Choroid plexus epithelial cell (primary cell): ENCODE measurements around the gene TRIOBP.
"Not testable (repeated sequence)": the region's sequence is repeated elsewhere in the genome, so short reads cannot be mapped to it uniquely, and the experiment has no call there.

Source experiments
- DNase-seq: peaks from one replicate; pipeline ENCODE4 v3.0.0-alpha.2; 2010; ENCODE audit warnings: low read depth
- H3K4me3 ChIP-seq: 2 replicates; pipeline ENCODE4 v1.5.1; 2011; ENCODE audit warnings: low read depth, mild to moderate bottlenecking, control low read depth, low read length, moderate library complexity
- TF ChIP-seq, protein P1 (sequence below): conservative IDR thresholded peaks from 2 replicates; pipeline ENCODE4 v1.5.1; 2011; ENCODE audit warnings: low read depth, mild to moderate bottlenecking, control low read depth, inconsistent platforms, low read length, moderate library complexity

TRIOBP gene

GRCh38 chr22:37710675-37711074 lies 13.8 kb downstream of the TRIOBP start:
- TF ChIP-seq, protein P1, sequence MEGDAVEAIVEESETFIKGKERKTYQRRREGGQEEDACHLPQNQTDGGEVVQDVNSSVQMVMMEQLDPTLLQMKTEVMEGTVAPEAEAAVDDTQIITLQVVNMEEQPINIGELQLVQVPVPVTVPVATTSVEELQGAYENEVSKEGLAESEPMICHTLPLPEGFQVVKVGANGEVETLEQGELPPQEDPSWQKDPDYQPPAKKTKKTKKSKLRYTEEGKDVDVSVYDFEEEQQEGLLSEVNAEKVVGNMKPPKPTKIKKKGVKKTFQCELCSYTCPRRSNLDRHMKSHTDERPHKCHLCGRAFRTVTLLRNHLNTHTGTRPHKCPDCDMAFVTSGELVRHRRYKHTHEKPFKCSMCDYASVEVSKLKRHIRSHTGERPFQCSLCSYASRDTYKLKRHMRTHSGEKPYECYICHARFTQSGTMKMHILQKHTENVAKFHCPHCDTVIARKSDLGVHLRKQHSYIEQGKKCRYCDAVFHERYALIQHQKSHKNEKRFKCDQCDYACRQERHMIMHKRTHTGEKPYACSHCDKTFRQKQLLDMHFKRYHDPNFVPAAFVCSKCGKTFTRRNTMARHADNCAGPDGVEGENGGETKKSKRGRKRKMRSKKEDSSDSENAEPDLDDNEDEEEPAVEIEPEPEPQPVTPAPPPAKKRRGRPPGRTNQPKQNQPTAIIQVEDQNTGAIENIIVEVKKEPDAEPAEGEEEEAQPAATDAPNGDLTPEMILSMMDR: no peak
- no peak overlapping the region for H3K4me3 ChIP-seq

DNA sequence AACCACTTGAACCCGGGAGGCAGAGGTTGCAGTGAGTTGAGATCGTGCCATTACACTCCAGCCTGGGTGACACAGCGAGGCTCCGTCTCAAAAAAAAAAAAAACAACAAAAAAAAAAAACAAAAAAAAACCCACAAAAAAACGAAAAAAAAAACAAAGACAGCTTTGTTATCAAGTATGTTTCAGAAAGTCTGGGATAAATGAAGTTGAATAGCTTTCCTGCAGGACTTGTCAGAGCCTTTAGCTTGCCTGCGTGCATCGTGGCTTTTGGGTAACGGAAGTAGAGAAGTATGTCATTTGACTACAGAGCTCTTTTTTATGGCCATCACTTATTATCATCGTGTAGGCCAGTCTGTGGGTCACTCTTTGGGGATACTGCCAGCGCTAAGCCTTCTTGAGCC lies 14.6 kb downstream of the TRIOBP start:
- no peak for DNase-seq
- TF ChIP-seq, protein P1: no peak
- no peak overlapping the region for H3K4me3 ChIP-seq

More at GRCh38 chr22:37710675-37711074, 13.8 kb downstream of the TRIOBP start:
- DNase-seq: no peak

DNA sequence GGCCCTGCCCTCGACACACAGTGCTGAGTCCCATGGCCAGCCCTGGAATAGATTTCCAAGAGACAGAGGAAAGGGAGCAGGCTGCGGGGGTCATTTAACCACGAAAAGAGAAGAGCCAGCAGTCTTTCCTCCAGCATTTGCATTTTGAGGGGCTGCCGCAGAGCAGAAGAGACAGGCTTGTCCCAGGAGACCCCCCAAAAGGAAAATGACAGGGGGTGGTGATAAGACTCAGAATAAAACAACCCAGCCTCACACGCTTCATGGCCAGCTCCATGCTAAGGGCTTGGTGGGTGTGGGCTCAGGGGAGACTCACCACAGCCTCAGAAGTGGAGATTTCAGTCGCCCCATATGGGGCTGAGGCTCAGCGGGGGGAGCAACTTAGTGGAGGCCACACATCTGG lies 16.9 kb downstream of the TRIOBP start:
- TF ChIP-seq, protein P1: no peak
- no peak overlapping the region for H3K4me3 ChIP-seq
- DNase-seq: no peak

- TF ChIP-seq, protein P1: no peak
- no peak for DNase-seq
- H3K4me3 ChIP-seq: no peak overlapping the region
These were observed 17.8 kb downstream of the TRIOBP start for GRCh38 chr22:37714634-37715033.

- DNase-seq: no peak
- TF ChIP-seq, protein P1: no peak
- no peak overlapping the region for H3K4me3 ChIP-seq
These were observed 18.9 kb downstream of the TRIOBP start for GRCh38 chr22:37715760-37716159.

DNA sequence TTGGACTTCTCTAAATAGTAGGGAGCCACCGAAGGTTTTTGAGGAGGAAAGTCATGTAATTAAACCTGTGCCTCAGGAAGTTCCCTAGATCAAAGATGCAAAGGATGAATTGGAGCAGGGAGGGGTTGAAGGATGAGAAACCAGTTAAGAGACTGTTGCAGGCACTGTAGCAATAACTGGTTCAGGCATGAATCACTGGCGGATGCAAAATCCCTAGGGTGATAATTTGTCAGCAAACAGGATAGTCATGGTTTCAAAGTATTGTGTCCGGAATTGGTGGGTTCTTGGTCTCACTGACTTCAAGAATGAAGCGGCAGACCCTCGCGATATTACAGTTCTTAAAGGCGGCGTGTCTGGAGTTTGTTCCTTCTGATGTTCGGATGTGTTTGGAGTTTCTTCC lies 19.9 kb downstream of the TRIOBP start:
- TF ChIP-seq, protein P1: no peak
- H3K4me3 ChIP-seq: no peak overlapping the region
- DNase-seq: peak; percentile 67

- DNase-seq, H3K4me3 ChIP-seq: not testable (repeated sequence)
These were observed 20.4 kb downstream of the TRIOBP start for GRCh38 chr22:37717235-37717634.

- DNase-seq, H3K4me3 ChIP-seq: not testable (repeated sequence)
These were observed 21.0 kb downstream of the TRIOBP start for GRCh38 chr22:37717746-37718305.
